ENCODE data around the gene PIGK.

The PIGK gene

GRCh38 chr1:77100875-77101274, 118.4 kb downstream of the PIGK start:
- DNase-seq (ENCODE audit: low read depth in 1 of 2, low spot score in 1 of 2) = no peak

- DNase-seq (ENCODE audit: low read depth in 1 of 2, low spot score in 1 of 2) = no peak
These were observed 122.6 kb downstream of the PIGK start for GRCh38 chr1:77096496-77097255.

- DNase-seq (ENCODE audit: low read depth in 1 of 2, low spot score in 1 of 2) = no peak
These were observed 124.0 kb downstream of the PIGK start for GRCh38 chr1:77095236-77095635.

- DNase-seq (ENCODE audit: low read depth in 1 of 2, low spot score in 1 of 2) = no peak
These were observed 129.5 kb downstream of the PIGK start for GRCh38 chr1:77089756-77090155.

- no peak for DNase-seq (ENCODE audit: low read depth in 1 of 2, low spot score in 1 of 2)
These were observed 134.1 kb downstream of the PIGK start for GRCh38 chr1:77085109-77085508.

- no peak for DNase-seq (ENCODE audit: low read depth in 1 of 2, low spot score in 1 of 2)
These were observed 134.8 kb downstream of the PIGK start for GRCh38 chr1:77084457-77084856.

GRCh38 chr1:77081834-77082233, 137.4 kb downstream of the PIGK start:
- DNase-seq (ENCODE audit: low read depth in 1 of 2, low spot score in 1 of 2) = no peak

- no peak for DNase-seq (ENCODE audit: low read depth in 1 of 2, low spot score in 1 of 2)
These were observed 142.5 kb downstream of the PIGK start for GRCh38 chr1:77076759-77077158.

GRCh38 chr1:77068013-77068412, 151.2 kb downstream of the PIGK start:
- no peak for DNase-seq (ENCODE audit: low read depth in 1 of 2, low spot score in 1 of 2)

- DNase-seq (ENCODE audit: low read depth in 1 of 2, low spot score in 1 of 2) = no peak
These were observed 153.4 kb downstream of the PIGK start for GRCh38 chr1:77065693-77066342.

GRCh38 chr1:77064246-77064645, 155.0 kb downstream of the PIGK start:
- no peak for DNase-seq (ENCODE audit: low read depth in 1 of 2, low spot score in 1 of 2)

GRCh38 chr1:77063118-77063517, 156.1 kb downstream of the PIGK start:
- DNase-seq (ENCODE audit: low read depth in 1 of 2, low spot score in 1 of 2) = no peak

GRCh38 chr1:77061162-77061561, 158.1 kb downstream of the PIGK start:
- DNase-seq (ENCODE audit: low read depth in 1 of 2, low spot score in 1 of 2) = no peak

GRCh38 chr1:77060000-77060399, 159.2 kb downstream of the PIGK start:
- no peak for DNase-seq (ENCODE audit: low read depth in 1 of 2, low spot score in 1 of 2)

- DNase-seq (ENCODE audit: low read depth in 1 of 2, low spot score in 1 of 2) = no peak
These were observed 161.1 kb downstream of the PIGK start for GRCh38 chr1:77057994-77058585.

GRCh38 chr1:77056525-77056924, 162.7 kb downstream of the PIGK start:
- no peak for DNase-seq (ENCODE audit: low read depth in 1 of 2, low spot score in 1 of 2)

- no peak for DNase-seq (ENCODE audit: low read depth in 1 of 2, low spot score in 1 of 2)
These were observed 167.8 kb downstream of the PIGK start for GRCh38 chr1:77051425-77051824.

GRCh38 chr1:77048615-77049005, 170.6 kb downstream of the PIGK start:
- DNase-seq (ENCODE audit: low read depth in 1 of 2, low spot score in 1 of 2) = no peak

- no peak for DNase-seq (ENCODE audit: low read depth in 1 of 2, low spot score in 1 of 2)
These were observed 171.1 kb downstream of the PIGK start for GRCh38 chr1:77047978-77048614.

- DNase-seq (ENCODE audit: low read depth in 1 of 2, low spot score in 1 of 2) = no peak
These were observed 171.7 kb downstream of the PIGK start for GRCh38 chr1:77047575-77047974.

- DNase-seq (ENCODE audit: low read depth in 1 of 2, low spot score in 1 of 2) = no peak
These were observed 174.9 kb downstream of the PIGK start for GRCh38 chr1:77044133-77044849.

Data from activated CD4-positive, alpha-beta T cell treated with anti-CD3 and anti-CD28 coated beads, Interleukin-2, amount 50 U/mL, for 24 hours (primary cell).